ENCODE results near the gene ZBTB46. TPM values are rescaled to one million over a fixed set of nuclear protein-coding genes. Genes with fewer than 3 reads are reported as not detected.
A peak's percentile ranks its signal among the peaks of the same experiment; 100 is the strongest.
"Not testable (repeated sequence)": the region's sequence is repeated elsewhere in the genome, so short reads cannot be mapped to it uniquely, and the experiment has no call there.

Gene ZBTB46
- total RNA-seq, 1 donor from 2014 or later = 13.1 TPM

DNA sequence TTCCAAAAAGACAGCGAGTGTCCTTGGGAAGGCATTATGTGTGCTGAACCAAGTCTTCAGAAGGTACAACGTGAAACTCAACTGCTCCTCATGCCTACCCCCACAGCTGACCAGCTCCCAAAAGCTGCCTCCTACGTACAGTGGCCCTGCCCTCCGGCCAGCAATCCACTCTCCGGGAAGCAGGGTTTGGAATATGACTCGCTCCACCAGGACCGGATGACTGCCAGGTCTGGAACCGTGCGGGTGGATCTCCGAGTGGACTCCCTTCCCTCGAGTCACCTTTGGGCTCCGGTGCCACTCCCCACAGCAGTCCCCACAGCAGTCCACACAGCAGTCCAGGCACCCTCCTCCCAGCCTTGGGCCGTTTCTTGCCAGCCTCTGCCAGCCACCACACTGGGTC lies 4.3 kb downstream of the ZBTB46 start:
- intact Hi-C loops (cut with micrococcal nuclease) = no loop called here
- no peak for ATAC-seq

DNA sequence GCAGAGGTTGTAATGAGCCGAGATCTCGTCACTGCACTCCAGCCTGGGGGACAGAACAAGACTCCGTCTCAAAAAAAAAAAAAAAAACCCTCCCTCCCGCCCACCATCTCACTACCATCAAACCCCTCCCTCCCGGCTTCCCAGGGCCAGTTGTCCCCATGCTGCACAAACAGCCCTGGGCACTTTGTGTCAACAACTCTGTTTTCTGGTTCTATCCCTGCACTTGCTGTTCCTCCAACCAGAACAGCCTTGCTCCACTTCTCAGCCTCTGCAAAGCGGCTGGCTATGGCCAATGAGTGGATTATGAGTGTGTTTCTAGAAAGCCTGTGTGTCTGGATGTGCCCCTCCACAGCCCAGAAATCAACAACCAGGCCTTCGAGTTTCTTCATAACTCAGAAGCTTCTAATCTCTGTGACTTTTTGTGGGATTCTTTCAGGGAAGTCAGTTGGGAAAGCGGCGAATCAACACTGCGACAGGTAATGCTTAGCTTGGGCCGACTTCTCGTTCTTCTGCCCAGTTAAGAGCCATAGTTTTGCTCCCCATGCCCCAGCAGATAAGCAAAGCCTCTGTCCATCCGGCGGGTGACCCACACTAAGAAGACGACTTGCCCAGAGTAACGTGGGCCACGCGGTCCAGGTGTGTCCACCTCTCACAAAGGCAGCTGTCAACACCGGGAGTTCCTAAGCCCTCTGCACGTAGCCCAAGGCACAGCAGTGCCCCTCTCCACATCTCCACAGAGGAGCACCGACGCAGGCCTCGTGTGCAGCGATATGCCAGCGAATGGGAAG lies 5.5 kb downstream of the ZBTB46 start:
- ATAC-seq (no peak), DNase-seq (no peak)
- intact Hi-C loops (cut with micrococcal nuclease) = no loop called here

More for the DNA sequence above, 4.3 kb downstream of the ZBTB46 start:
- no peak for DNase-seq

DNA sequence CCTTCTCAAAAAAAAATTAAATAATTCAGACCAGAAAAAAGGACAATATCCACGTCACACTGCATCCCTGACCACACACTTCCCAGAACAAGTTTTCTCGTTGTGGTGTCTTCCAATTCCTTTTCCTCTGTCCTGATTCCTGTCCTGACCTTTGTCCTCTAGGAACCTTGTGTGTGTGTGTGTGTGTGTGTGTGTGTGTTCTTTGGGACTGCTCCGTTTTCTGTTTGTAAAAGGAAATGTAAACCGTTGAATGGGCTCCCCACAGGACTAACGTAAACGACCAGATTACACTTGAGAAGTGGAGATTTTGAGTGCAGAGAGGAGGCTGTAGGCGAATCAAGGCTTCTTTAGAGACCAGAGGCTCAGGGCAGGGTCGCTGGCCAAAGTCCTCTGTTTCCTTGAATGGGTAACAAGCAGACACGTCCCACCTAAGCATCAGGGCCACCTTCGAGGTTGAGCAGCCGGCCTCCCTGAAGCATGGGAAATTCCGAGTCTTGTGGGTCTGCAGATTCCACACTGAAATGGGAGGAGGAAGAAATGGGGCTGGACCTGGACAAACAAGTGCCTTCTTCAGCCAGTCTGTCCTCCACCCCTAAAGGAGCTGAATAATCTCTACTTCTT lies 7.3 kb downstream of the ZBTB46 start:
- intact Hi-C loops (cut with micrococcal nuclease) = no loop called here
- ATAC-seq = no peak
- no peak for DNase-seq

DNA sequence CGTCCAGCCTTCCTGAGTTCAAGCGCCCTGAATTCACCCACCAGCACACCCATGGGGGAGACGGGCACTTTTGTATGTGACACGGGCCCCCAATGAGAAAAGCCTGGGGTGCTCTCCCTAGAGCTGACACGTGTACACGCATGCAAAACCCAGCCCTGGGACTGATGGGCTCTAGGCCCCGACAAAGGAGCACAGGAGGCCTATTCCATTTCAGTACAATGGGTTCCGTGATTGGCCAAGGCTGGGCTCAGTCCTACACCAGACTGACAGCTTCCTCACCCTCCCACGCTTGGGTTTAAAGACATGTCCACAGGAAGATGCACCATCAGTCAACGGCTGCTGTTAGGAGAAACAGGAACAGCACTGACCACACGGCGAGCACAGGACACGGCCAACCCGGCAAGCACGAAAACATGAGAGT lies 8.8 kb downstream of the ZBTB46 start:
- DNase-seq = no peak
- ATAC-seq = peak; percentile 29
- intact Hi-C loops (cut with micrococcal nuclease) = no loop called here

DNA sequence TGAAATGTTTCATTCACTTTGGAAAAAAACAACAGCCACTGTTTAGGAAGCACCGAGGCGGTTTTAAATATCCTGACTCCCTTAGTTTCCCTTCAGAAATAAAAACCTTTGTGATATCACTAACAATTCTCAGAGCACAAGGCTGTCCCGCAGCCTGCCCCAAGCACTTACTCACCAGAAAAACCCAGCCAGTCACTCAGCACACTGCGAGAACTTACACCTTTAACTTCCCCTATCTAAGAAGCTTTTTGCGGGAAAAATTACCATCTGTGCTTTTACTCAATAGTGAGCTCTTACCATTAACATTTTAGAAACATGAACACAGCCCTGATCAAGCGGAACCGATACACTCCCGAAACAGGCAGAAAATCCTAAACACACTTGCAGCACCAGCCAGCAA lies 9.3 kb downstream of the ZBTB46 start:
- DNase-seq (no peak), ATAC-seq (no peak)
- intact Hi-C loops (cut with micrococcal nuclease) = no loop called here

DNA sequence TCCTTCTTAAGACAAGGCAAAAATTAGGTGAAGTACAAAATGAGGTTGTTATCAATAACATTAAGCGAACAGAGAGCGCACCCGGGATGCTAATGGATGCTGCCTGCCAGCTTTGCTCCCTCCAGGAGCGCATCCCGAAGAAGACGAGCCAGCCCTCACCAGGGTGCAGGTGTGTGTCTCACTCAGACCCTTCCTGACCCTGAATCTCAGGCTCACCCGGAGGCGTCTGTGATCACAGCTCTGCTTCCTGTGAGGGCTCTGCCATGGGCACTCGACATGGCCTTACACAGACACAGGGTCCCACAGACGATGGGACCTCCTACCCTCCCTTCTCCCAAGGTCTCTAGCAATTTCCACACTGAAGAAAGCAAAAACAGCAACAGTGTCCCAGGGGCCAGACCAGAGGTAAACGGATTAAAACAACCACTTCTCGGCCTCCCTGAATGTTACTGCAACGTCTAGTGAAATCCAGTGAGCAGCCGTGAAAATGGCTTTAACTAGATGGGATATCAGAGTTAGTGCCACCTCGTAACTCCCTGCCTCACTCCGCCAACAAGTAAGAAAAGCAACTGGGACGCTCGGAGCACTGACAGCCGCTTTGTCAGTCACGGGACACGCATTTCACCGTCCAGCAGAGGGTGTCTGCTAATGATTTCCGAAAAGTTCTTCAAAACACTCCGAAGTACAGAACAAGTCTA lies 11.7 kb downstream of the ZBTB46 start:
- DNase-seq = peak; percentile 62
- peak; percentile 59 for ATAC-seq
- intact Hi-C loops (cut with micrococcal nuclease) = no loop called here

DNA sequence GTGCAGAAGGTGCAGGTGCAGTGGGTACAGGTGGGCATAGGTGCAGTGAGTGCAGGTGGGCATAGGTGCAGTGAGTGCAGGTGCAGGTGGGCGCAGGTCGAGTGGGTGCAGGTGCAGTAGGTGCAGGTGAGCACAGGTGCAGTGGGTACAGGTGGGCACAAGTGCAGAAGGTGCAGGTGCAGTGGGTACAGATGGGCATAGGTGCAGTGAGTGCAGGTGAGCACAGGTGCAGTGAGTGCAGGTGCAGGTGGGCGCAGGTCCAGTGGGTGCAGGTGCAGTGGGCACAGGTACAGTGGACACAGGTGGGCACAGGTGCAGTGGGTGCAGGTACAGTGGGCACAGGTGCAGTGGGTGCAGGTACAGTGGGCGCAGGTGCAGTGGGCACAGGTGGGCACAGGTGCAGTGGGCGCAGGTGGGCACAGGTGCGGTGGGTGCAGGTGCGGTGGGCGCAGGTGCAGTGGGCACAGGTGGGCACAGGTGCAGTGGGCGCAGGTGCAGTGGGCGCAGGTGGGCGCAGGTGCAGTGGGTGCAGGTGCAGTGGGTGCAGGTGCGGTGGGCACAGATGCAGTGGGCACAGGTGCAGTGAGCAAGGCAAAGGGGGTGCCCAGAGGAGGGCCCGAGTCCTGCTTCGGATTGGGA lies 15.3 kb downstream of the ZBTB46 start:
- ATAC-seq (no peak), DNase-seq (no peak)
- intact Hi-C loops (cut with micrococcal nuclease) = no loop called here

DNA sequence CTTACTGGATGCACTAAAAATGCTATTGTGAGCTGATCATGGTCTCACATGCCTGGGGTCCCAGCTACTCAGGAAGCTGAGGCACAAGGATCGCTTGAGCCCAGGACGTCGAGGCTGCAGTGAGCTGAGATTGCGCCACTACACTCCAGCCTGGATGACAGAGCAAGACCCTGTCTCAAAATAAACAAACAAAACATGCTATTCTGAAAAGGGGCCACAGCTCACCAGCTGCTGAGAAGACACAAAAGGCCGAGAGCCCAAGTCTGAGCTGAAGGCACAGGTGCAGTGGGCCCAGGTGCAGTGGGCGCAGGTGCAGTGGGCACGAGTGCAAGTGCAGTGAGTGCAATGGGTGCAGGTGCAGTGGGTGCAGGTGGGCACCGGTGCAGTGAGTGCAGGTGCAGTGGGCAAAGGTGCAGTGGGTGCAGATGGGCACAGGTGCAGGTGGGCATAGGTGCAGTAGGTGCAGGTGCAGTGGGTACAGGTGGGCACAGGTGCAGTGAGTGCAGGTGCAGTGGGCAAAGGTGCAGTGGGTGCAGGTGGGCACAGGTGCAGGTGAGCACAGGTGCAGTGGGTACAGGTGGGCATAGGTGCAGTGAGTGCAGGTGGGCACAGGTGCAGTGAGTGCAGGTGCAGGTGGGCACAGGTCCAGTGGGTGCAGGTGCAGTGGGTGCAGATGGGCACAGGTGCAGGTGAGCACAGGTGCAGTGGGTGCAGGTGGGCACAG lies 16.0 kb downstream of the ZBTB46 start:
- intact Hi-C loops (cut with micrococcal nuclease) = no loop called here
- ATAC-seq (no peak), DNase-seq (no peak)

DNA sequence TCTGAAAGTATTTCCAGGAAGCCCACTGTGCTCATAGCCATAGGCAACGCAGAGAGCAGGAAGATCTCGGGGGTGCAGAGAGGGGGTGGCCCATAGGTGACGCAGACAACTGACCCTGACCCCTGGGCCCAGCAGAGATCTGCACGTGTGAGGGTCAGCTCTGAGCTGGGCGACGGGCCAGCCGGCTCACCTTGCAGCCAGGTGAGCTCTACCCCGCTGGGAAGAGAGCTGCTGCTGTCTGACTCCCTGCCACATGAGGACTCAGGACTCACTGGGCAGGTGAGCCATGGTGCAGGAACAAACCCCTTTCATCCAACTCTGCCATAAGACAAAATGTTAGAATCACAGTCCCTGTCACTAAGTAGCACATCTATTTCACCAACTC lies 19.6 kb downstream of the ZBTB46 start:
- no peak for ATAC-seq
- intact Hi-C loops (cut with micrococcal nuclease) = no loop called here

DNA sequence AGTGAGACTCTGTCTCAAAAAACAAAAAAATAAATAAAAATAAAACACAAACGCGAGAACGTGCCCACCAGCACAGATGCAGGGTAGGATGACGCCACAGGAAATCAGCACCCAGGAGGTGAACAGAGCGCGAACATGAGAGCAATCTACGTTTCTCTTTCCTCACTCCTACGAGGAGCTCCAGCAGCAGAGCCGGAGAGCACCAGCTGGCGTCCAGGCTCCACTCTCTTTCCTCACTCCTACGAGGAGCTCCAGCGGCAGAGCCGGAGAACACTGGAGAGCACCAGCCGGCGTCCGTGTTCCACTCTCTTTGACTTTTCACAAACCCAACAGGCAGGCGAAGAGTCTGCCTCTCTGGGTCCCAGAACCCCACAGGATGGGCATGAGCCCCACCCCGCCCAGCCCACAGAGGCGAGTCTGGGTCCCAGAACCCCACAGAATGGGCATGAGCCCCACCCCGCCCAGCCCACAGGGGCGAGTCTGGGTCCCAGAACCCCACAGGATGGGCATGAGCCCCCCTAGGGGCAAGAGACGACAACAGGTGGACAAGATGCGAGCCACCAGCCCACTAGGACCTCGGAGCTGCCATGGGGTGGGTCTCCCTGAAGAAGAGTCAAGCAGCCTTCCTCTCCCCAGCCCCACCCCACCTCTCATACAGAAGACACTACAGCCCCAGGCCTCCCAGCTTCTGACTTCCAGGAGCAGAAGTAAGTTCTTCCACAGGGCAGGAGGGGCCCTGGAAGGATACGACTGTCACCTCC lies 20.2 kb downstream of the ZBTB46 start:
- intact Hi-C loops (cut with micrococcal nuclease) = no loop called here
- DNase-seq (no peak), ATAC-seq (peak; percentile 55)

More for the DNA sequence above, 19.6 kb downstream of the ZBTB46 start:
- no peak for DNase-seq

DNA sequence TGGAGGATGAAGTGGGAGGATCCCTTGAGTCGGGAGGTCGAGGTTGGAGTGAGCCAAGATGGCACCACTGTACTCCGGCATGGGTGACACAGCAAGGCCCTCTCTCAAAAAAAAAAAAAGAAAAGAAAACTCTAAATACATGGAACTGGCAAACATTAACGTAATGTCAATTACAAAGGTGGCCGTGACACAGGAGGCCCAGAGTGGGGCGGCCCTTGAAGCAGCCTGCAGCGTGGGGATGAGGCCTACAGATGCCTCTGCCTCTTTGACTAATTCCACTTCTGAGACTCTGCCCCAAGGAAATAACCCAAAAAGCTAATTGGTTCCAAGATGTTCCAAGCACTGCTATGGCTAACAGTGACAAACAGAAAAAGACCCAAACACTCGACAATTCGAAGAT lies 21.2 kb downstream of the ZBTB46 start:
- no peak for ATAC-seq
- intact Hi-C loops (cut with micrococcal nuclease) = no loop called here

DNA sequence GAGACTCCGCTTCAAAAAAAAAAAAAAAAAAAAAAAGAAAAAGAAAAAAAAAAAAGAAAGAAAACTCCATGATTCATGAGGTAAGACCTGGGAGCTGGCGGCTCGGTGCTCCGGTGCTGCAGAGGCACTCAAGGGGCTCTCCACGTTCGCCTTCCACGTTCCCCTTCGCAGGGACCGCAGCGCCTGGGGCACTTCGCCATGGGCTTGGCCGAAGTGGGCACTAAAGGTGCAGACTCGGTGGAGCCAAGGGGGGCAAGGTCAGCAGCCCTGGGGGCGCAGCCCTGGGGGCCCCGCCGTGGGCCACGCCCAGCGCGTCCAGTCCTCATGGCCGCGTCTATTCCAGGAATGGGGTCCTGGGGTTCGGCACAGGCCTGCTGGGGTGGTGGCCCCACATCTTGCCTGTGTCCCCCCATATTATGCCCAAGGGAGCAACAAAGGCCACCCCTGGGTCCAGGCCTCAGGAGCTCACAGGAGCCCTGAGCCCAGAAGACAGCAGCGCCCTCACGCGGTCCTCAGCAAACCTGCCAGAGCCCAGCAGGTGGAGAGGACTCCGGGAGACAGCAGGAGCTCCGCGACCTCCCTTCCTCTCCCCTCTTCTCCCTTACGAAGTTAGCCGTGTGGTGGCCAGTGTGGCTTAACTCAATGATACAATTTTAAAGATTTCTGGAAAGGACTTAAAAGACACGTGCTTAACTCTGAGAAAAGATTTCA lies 21.9 kb downstream of the ZBTB46 start:
- no peak for DNase-seq
- no peak for ATAC-seq
- intact Hi-C loops (cut with micrococcal nuclease) = no loop called here

More for the DNA sequence above, 21.2 kb downstream of the ZBTB46 start:
- no peak for DNase-seq

DNA sequence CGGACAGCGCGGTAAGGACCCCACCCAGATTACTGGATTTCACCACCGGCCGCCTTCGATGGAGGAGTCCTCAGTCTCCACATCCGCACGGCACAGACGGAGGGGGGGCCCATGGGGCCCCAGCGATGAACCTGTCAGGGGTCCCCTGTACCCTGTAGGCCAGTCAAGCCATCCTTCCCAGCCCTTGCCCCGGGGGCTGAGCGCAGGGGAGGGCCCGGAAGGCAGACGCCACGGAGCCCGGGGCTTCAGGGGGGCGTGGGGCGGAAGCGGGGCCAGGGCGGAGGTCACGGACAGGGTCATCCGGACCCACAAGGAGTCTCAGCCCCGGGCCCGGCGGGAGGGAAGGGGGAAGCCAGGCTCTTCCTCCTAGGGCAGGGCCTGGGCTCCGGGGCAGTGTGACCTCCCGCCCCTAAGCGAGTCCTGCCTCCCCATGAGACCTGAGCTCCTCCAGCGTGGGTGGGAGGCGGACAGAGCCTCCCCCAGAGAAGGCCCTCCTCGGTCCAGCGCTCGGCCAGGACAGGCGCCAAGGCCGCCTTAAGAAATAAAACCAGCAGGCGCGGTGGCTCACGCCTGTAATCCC lies 22.8 kb downstream of the ZBTB46 start:
- DNase-seq = no peak
- intact Hi-C loops (cut with micrococcal nuclease) = no loop called here
- no peak for ATAC-seq

DNA sequence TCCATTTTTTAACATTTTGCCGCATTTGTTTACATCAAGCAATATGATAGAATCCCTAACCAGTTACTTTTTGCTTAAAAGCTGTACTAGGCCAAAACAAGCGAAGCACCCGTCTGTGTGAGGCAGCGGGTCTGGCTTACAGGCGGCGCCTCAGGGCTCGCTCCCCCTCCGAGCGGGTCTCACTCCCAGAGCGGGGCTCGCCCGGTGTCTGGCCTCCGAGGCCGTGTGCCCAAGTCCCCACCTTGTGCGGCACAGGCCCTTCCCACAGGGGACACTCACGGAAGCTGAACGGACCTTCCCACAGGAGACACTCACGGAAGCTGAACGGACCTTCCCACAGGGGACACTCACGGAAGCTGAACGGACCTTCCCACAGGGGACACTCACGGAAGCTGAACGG lies 23.4 kb downstream of the ZBTB46 start:
- ATAC-seq (no peak), DNase-seq (no peak)
- intact Hi-C loops (cut with micrococcal nuclease) = no loop called here

DNA sequence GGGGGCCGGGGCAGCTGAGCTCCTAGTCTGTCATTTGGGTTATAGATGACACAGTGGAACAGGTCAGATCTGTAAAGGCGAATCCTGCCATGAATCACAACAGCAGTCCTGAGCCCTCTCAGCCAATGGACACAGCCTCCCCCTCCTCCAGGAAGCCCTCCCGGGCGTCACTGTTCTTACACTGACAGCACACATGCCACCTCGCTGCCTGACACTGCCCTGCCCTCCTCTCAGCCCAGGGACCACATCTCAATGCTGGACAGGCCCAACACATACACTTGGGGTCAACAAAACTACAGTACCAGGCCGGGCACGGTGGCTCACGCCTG lies 26.8 kb downstream of the ZBTB46 start:
- intact Hi-C loops (cut with micrococcal nuclease) = no loop called here
- ATAC-seq (no peak), DNase-seq (no peak)

DNA sequence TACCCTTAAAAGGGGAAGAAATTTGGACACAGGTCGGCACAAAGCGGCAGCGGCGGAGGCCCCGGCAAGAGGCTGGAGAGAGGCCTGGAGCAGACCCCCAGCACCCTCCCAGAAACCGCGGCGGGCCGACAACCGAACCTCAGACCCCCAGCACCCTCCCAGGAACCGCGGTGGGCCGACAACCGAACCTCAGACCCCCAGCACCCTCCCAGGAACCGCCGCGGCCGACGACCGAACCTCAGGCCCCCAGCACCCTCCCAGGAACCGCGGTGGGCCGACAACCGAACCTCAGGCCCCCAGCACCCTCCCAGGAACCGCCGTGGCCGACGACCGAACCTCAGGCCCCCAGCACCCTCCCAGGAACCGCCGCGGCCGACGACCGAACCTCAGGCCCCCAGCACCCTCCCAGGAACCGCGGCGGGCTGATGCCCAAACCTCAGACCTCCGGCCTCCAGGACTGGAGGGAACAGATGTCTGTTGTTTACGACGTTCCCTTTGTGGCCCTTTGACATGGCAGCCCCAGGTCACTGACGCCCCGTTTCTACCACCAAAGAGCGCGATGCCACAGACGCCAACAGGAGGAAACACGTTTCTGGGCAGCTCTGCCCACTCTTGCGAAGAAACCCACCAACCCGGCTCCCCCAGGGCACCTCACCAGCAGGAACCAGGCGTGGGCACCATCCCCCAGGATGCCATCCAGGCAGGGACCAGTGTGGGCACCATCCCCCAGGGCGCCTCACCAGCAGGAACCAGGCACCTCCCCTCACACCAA lies 28.4 kb downstream of the ZBTB46 start:
- ATAC-seq (no peak), DNase-seq (no peak)
- intact Hi-C loops (cut with micrococcal nuclease) = no loop called here

DNA sequence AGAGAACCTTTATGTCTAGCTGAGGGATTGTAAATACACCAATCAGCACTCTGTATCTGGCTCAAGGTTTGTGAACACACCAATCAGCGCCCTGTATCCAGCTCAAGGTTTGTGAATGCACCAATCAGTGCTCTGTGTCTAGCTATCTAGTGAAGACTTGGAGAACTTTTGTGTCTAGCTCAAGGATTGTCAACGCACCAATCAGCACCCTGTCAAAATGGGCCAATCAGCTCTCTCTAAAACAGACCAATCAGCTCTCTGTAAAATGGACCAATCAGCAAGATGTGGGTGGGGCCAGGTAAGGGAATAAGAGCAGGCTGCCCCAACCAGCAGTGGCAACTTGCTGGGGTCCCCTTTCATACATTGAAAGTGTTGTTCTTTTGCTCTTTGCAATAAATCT lies 29.9 kb downstream of the ZBTB46 start:
- DNase-seq; intact Hi-C loops (cut with micrococcal nuclease); ATAC-seq: not testable (repeated sequence)

Measured in left ventricle myocardium superior (tissue), 1 donor.